PC-9 (cell line): ENCODE measurements around the gene ESYT1. TPM values are rescaled to one million over a fixed set of nuclear protein-coding genes. Genes with fewer than 3 reads are reported as not detected.

ENCODE experiments used
- BruUV-seq: library from RNA; stranded (reverse); fragments of 400-500 nt; replicated peaks from 2 replicates; lab custom pipeline; 2021; lab: Mats Ljungman, UMichigan
- CTCF ChIA-PET: fragments of 300-600 bp; sonication (Branson Sonifier 250); formaldehyde crosslinking; loops from one replicate; lab custom pipeline; 2022; ENCODE audit warnings: antibody characterized with exemption; lab: Charles Lee
- POLR2A ChIA-PET: fragments of 300-600 bp; sonication (Branson Sonifier 250); formaldehyde crosslinking; loops from one replicate; lab custom pipeline; 2022; ENCODE audit warnings: antibody characterized with exemption; ENCODE audit not compliant: unreplicated experiment; lab: Charles Lee
- DNase-seq, 2 experiments: peaks; one replicate each; pipeline versions ENCODE4 v3.0.0 to v3.0.0-alpha.2; 2015 to 2022; ENCODE audit warnings: mixed read lengths in 1 of 2
- H2AFZ ChIP-seq: fragments of 200-600 bp; sonication (generic); 2 replicates; pipeline ENCODE4 v1.8.1; 2017; ENCODE audit warnings: antibody characterized with exemption
- H3F3A ChIP-seq: fragments of 200-600 bp; sonication (generic); 2 replicates; pipeline ENCODE4 v1.8.1; 2017; ENCODE audit warnings: antibody characterized with exemption, mild to moderate bottlenecking, low read depth; ENCODE audit not compliant: insufficient read depth
- H3K27ac ChIP-seq: fragments of 200-600 bp; sonication (generic); 2 replicates; pipeline ENCODE4 v1.6.1; 2016; ENCODE audit warnings: mixed run types
- H3K27me3 ChIP-seq: fragments of 200-600 bp; sonication (generic); 2 replicates; pipeline ENCODE4 v1.6.1; 2016; ENCODE audit warnings: low read depth, mixed run types; ENCODE audit not compliant: insufficient read depth
- H3K36me3 ChIP-seq: fragments of 200-600 bp; sonication (generic); 2 replicates; pipeline ENCODE4 v1.6.1; 2016; ENCODE audit warnings: low read depth, mixed run types
- H3K4me1 ChIP-seq: fragments of 200-600 bp; sonication (generic); replicated peaks from 2 replicates; pipeline ENCODE4 v1.6.1; 2016; ENCODE audit warnings: mixed run types; ENCODE audit not compliant: insufficient read depth
- H3K4me2 ChIP-seq: fragments of 200-600 bp; sonication (generic); 2 replicates; pipeline ENCODE4 v1.6.1; 2017; ENCODE audit warnings: mixed run types
- H3K4me3 ChIP-seq: fragments of 200-600 bp; sonication (generic); 2 replicates; pipeline ENCODE4 v1.6.1; 2016; ENCODE audit warnings: mixed run types
- H3K79me2 ChIP-seq: fragments of 200-600 bp; sonication (generic); 2 replicates; pipeline ENCODE4 v1.6.1; 2017; ENCODE audit warnings: low read depth, mixed run types
- H3K9me2 ChIP-seq: fragments of 200-600 bp; sonication (generic); 2 replicates; pipeline ENCODE4 v1.8.1; 2017; ENCODE audit warnings: mild to moderate bottlenecking; ENCODE audit not compliant: insufficient read depth
- H3K9me3 ChIP-seq: fragments of 200-600 bp; sonication (generic); 2 replicates; pipeline ENCODE4 v1.8.1; 2016; ENCODE audit warnings: low read depth; ENCODE audit not compliant: insufficient read depth
- H4K20me1 ChIP-seq: fragments of 200-600 bp; sonication (generic); 2 replicates; pipeline ENCODE4 v1.8.1; 2017; ENCODE audit not compliant: insufficient read depth
- EZH2 ChIP-seq: fragments of 200-600 bp; sonication (generic); IDR thresholded peaks from 2 replicates; pipeline ENCODE4 v1.8.0; 2017; ENCODE audit warnings: antibody characterized with exemption, low read depth
- intact Hi-C: fragments of 100-400 bp; cut with micrococcal nuclease; formaldehyde crosslinking; loops from one replicate; pipeline ENCODE4 v1.10.0; 2022; ENCODE audit not compliant: unreplicated experiment
- total RNA-seq: library from RNA; stranded (reverse); gene quantifications from 2 replicates; pipeline ENCODE4 v1.2.3, GENCODE V29; 2021
- TF ChIP-seq, protein P1 (sequence below): fragments of 200-600 bp; sonication (generic); conservative IDR thresholded peaks from 2 replicates; pipeline ENCODE4 v1.6.1; 2017; ENCODE audit warnings: mixed run types, antibody characterized with exemption, mild to moderate bottlenecking, moderate library complexity

ESYT1 gene
- total RNA-seq, 1 experiment from 2014 or later, result 46.1 TPM

DNA sequence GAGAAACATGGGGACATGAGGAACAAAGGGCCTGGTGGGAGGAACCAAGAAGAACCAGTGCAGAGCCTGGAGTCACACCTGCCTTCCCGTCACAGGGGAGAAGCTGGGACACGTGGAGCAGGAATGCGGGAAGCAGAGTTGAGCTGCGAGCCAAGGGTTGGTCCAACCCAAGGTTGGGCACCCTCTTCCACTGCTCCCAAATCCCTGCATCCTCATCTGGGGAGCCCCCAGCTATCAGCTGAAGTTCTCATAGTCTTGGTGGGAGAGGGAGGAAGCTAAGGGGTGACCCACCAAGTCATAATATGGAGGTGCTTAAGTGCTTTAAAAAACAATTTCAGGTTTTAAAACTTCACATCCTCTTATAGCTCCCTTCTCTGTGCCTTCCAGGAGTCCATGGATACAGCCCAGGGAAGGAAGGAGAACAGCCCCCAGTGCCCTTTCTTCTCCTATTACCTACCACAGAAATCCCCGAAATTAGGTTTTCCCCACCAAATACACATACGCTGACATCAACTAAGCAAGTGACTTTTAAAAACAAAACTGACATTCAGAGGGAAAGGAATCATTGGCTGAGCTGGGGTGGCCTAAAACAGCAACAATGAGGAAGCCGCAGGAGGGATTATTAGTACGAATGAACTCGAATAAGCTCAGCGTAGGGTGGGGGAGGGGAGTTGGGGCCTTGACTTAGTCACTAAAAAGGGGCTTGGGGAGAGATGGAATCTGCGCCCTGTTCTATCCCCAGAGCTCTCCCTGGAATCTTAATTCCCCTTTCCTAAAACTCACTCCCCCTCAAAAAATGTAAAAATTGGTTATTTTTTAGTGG lies 34.6 kb downstream of the ESYT1 start:
- H3K4me3 ChIP-seq, result no peak overlapping the region
- H3K4me1 ChIP-seq, result peaks cover 16% of the 10 kb centered on the region
- intact Hi-C loops, result loop anchor here (10.0 kb wide), 1 partner anchor 118 kb away; the partner anchor contains the start of gene RPS26
- no peak for TF ChIP-seq EZH2
- TF ChIP-seq, protein P1, sequence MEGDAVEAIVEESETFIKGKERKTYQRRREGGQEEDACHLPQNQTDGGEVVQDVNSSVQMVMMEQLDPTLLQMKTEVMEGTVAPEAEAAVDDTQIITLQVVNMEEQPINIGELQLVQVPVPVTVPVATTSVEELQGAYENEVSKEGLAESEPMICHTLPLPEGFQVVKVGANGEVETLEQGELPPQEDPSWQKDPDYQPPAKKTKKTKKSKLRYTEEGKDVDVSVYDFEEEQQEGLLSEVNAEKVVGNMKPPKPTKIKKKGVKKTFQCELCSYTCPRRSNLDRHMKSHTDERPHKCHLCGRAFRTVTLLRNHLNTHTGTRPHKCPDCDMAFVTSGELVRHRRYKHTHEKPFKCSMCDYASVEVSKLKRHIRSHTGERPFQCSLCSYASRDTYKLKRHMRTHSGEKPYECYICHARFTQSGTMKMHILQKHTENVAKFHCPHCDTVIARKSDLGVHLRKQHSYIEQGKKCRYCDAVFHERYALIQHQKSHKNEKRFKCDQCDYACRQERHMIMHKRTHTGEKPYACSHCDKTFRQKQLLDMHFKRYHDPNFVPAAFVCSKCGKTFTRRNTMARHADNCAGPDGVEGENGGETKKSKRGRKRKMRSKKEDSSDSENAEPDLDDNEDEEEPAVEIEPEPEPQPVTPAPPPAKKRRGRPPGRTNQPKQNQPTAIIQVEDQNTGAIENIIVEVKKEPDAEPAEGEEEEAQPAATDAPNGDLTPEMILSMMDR, result no peak
- ChIA-PET POLR2A (interaction anchor here (0.6 to 0.9 kb wide), 2 partner anchors 8 to 59 kb away, joined by 4 to 8 read pairs; partner anchors contain the start of gene RNF41), CTCF (interaction anchor here (0.6 kb wide), 2 partner anchors 60 to 523 kb away, joined by 3 to 6 read pairs; no protein-coding TSS in a partner anchor)
- H4K20me1 ChIP-seq, result peaks cover 26% of the 10 kb centered on the region
- H3K79me2 ChIP-seq, result peaks cover 35% of the 10 kb centered on the region
- BruUV-seq, result no TSS peak
- no peaks in the 10 kb centered on the region for H3K27me3 ChIP-seq
- no peaks in the 10 kb centered on the region for H3K9me2 ChIP-seq
- DNase-seq, result no peak
- peaks cover 42% of the 10 kb centered on the region for H3K36me3 ChIP-seq
- no peaks in the 10 kb centered on the region for H3K9me3 ChIP-seq
- H3K27ac ChIP-seq, result no peak overlapping the region
- peaks cover 62% of the 10 kb centered on the region for H3F3A ChIP-seq
- no peak overlapping the region for H3K4me2 ChIP-seq
- no peak overlapping the region for H2AFZ ChIP-seq

DNA sequence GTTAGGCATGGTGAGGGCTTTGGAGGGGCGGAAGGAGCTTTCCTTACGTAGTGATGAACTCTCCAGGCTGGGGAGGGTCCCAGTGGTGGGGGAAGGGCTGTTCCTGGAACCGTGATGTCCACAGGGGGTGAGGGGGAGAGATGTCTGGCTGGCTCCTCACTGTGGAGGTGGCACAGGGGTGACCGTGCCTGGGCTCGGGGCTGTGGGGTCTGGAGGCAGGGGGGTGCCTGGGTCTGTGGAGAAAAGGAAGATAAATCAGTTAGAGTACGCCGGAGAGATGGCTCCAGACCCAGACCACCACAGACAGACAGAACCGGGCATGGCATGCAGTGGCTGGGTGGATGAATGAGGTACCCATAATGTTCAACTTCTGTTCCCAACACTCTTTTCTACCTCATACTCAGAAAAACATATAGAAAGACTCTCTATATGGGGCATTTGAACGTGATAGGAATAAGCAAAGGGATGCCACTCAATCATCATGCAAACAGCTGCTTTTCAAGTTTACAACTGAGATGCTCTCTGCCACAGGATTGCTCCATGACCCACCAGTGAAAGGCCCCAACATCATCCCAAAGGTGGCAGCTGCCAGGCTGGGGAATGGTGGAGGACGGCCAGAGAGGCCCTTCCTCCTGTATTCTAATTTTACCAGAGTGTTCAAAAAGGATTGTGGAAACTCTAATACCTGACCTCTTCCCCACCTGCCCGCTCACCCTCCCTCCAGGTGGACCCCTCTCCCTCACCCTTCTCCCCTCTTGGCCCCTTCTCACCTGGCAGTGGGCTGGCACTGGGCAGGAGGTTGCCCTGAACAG lies 35.7 kb downstream of the ESYT1 start:
- H3K27ac ChIP-seq, result no peak overlapping the region
- peaks cover 26% of the 10 kb centered on the region for H4K20me1 ChIP-seq
- TF ChIP-seq, protein P1, result no peak
- TF ChIP-seq EZH2, result no peak
- no peak overlapping the region for H3K4me2 ChIP-seq
- H3K9me2 ChIP-seq, result no peaks in the 10 kb centered on the region
- H3K36me3 ChIP-seq, result peaks cover 42% of the 10 kb centered on the region
- POLR2A ChIA-PET, result no interaction called here
- H3F3A ChIP-seq, result peaks cover 64% of the 10 kb centered on the region
- H3K9me3 ChIP-seq, result no peaks in the 10 kb centered on the region
- no peak for DNase-seq
- CTCF ChIA-PET, result no interaction called here
- no peaks in the 10 kb centered on the region for H3K27me3 ChIP-seq
- TSS peak; percentile 1 for BruUV-seq
- intact Hi-C loops, result loop anchor here (10.0 kb wide), 1 partner anchor 119 kb away; the partner anchor contains the start of gene RPS26
- H2AFZ ChIP-seq, result no peak overlapping the region
- H3K79me2 ChIP-seq, result peaks cover 30% of the 10 kb centered on the region
- H3K4me3 ChIP-seq, result no peak overlapping the region
- H3K4me1 ChIP-seq, result peaks cover 16% of the 10 kb centered on the region

DNA sequence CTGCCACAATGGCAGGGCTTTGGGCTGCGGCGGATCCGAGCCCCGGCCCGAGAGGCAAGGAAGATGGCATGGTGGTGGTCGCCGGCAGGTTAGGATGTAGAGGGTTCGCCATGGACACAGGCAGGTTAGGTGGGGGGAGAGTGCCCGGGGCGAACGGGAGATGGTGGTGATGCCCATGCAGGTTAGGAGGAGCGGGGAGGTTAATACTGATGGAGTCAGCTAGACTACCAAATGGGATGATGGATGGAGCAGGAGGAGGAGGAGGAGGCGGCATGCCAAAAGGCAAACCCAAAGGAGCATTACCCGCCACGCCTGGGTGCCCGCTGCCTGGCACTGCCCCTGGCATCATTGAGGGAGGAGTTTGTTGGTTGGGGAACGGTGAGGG lies 36.3 kb downstream of the ESYT1 start:
- intact Hi-C loops, result loop anchor here (10.0 kb wide), 1 partner anchor 120 kb away; the partner anchor contains the start of gene RPS26
- Histone ChIP-seq H3K4me3 (no peak overlapping the region), H4K20me1 (peaks cover 24% of the 10 kb centered on the region), H3K27ac (no peak overlapping the region), H3K9me2 (no peaks in the 10 kb centered on the region), H2AFZ (no peak overlapping the region), H3K4me1 (peaks cover 14% of the 10 kb centered on the region), H3K27me3 (no peaks in the 10 kb centered on the region), H3K36me3 (peaks cover 45% of the 10 kb centered on the region), H3K9me3 (no peaks in the 10 kb centered on the region), H3K79me2 (peaks cover 24% of the 10 kb centered on the region), H3K4me2 (no peak overlapping the region), H3F3A (peaks cover 63% of the 10 kb centered on the region)
- no peak for DNase-seq
- BruUV-seq, result no TSS peak
- TF ChIP-seq, protein P1, result no peak
- no peak for TF ChIP-seq EZH2
- POLR2A ChIA-PET, result no interaction called here
- CTCF ChIA-PET, result no interaction called here
